GM12891 (cell line): ENCODE data around the gene PRSS8.

Source experiments
- POLR2AphosphoS5 ChIP-seq: IDR thresholded peaks from 2 replicates; pipeline ENCODE4 v1.6.1; 2011; ENCODE audit warnings: low read depth, low read length, control low read depth
- TAF1 ChIP-seq: IDR thresholded peaks from 2 replicates; pipeline ENCODE4 v1.6.1; 2011; ENCODE audit warnings: low read depth, low read length, control low read depth

DNA sequence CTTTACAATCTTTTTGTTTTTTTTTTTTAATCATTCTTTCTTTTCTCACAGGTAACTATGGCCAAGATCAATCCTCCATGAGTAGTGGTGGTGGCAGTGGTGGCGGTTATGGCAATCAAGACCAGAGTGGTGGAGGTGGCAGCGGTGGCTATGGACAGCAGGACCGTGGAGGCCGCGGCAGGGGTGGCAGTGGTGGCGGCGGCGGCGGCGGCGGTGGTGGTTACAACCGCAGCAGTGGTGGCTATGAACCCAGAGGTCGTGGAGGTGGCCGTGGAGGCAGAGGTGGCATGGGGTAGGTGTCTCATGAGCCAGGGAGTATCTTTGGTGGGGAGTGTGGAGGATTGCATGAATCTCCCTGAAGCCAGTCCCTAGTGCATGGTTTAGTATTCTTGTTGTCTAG lies 49.4 kb upstream of the PRSS8 start:
- TF ChIP-seq POLR2AphosphoS5 (no peak), TAF1 (no peak)
